Measurements from ENCODE around the gene RNF5. TPM values are rescaled to one million over a fixed set of nuclear protein-coding genes. Genes with fewer than 3 reads are reported as not detected.

RNF5 gene
- total and polyA plus RNA-seq, 9 of the 15 experiments (the other 6 are each of a cell fraction or from before 2014, with no cell fraction given): 62.2 to 245 (median 129) TPM

DNA sequence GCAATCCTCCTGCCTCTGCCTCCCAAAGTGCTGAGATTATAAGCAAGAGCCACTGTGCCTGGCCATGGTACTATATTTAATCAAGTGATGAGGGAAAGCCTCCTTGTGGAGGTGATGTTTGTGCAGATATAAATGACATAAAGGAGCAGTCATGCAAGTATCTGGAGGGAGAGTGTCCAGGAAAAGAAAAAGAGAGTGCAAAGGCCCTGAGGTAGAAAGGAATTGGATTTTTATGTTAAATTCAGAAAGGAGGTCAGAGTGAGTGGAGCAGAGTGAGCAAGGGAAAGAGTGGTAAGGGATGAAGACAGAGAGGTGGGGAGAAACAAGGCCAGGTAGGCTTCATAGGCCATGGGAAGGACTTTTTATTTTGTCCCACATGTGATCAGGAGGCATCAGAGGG is 40.8 kb upstream of the RNF5 start:
- Histone ChIP-seq H4K20me1 (replicated peaks; ENCODE audit: control insufficient read depth, insufficient read depth, low read length) (no peaks in the 10 kb centered on the region), H3K9me3 (replicated peaks; ENCODE audit: control insufficient read depth, insufficient read depth, low read depth, low read length) (no peaks in the 10 kb centered on the region), H3K9me1 (ENCODE audit: control insufficient read depth, insufficient read depth, low read length) (no peaks in the 10 kb centered on the region), H3K4me2 (ENCODE audit: insufficient read depth, low read length) (no peak overlapping the region), H3K4me1 (replicated peaks in 1 of 2; ENCODE audit: control insufficient read depth in 2 of 2, insufficient read depth in 2 of 2, low read length in 2 of 2) (peaks cover 16 to 24% of the 10 kb centered on the region in 2 experiments; a peak in 4 of 5 replicates), H3K79me2 (ENCODE audit: control insufficient read depth, insufficient read depth, low read length) (no peaks in the 10 kb centered on the region), H3K4me3 (no peak overlapping the region), H3K27me3 (ENCODE audit: control insufficient read depth in 2 of 2, insufficient read depth in 2 of 2, low read length in 2 of 2) (no peaks in the 10 kb centered on the region), H3K27ac (ENCODE audit: extremely low read depth, low read depth, low read length) (no peak overlapping the region), H2AFZ (ENCODE audit: low read depth, low read length) (no peak overlapping the region), H3K36me3 (ENCODE audit: control insufficient read depth, insufficient read depth, low read length) (no peaks in the 10 kb centered on the region), H3K9ac (ENCODE audit: insufficient read depth in 1 of 2, low read depth in 2 of 2, low read length in 2 of 2) (no peak overlapping the region)
- in situ Hi-C loops (cut with MboI): loop anchor here (5.0 kb wide), 1 partner anchor 1025 kb away; no protein-coding TSS in a partner anchor
- intact Hi-C loops (cut with micrococcal nuclease): no loop called here
- CTCF ChIA-PET (ENCODE audit: low intra/inter-chr PET ratio): no interaction called here
- no peak for FAIRE-seq
- no peak for DNase-seq (ENCODE audit: extremely low read depth in 1 of 4, low spot score in 3 of 4)
- ATAC-seq: no peak
- POLR2A ChIA-PET: interaction anchor here (1.8 kb wide), 1 partner anchor 9 kb away, joined by 7 read pairs; the partner anchor contains the start of gene ATF6B
- BruUV-seq (replicated peaks): no TSS peak
- TF ChIP-seq RAD21 (CRISPR knock-in tag; conservative IDR thresholded peaks at IDR 0.05 in 1 of 2, IDR thresholded peaks at IDR 0.05 in 1 of 2) (no peak), RBM25 (IDR thresholded peaks at IDR 0.05; ENCODE audit: low read depth, low read length, severe bottlenecking) (peak; percentile 65), SAFB (IDR thresholded peaks at IDR 0.05; ENCODE audit: borderline replicate concordance, low read depth, low read length) (no peak), KDM1A (IDR thresholded peaks at IDR 0.05) (0 out of 4 replicates have a peak, but pooled peaks of 1 of the 2 experiments have one; percentile 39), RHOXF2B (CRISPR knock-in tag; conservative IDR thresholded peaks at IDR 0.05) (no peak), ZFP30 (CRISPR knock-in tag; IDR thresholded peaks at IDR 0.05; ENCODE audit: borderline replicate concordance) (no peak), KDM2B (CRISPR knock-in tag; IDR thresholded peaks at IDR 0.05) (no peak), SMARCA5 (IDR thresholded peaks at IDR 0.05) (peak; percentile 80), ATF7 (IDR thresholded peaks at IDR 0.05) (no peak), GTF2A2 (tag; IDR thresholded peaks at IDR 0.05) (no peak), ZFP1 (CRISPR knock-in tag; IDR thresholded peaks at IDR 0.05) (no peak), ZNF707 (CRISPR knock-in tag; conservative IDR thresholded peaks at IDR 0.05) (no peak), RBFOX2 (IDR thresholded peaks at IDR 0.05; ENCODE audit: low read depth, low read length) (no peak), MEF2A (IDR thresholded peaks at IDR 0.05; ENCODE audit: control insufficient read depth, low read depth, low read length) (no peak), U2AF2 (optimal IDR thresholded peaks at IDR 0.05; ENCODE audit: low read depth, low read length) (no peak), KLF1 (tag; IDR thresholded peaks at IDR 0.05) (no peak), CEBPG (CRISPR knock-in tag; IDR thresholded peaks at IDR 0.05) (no peak), CEBPG (tag; conservative IDR thresholded peaks at IDR 0.05 in 1 of 2, IDR thresholded peaks at IDR 0.05 in 1 of 2) (no peak), BCOR (IDR thresholded peaks at IDR 0.05) (peak; percentile 80), NFRKB (IDR thresholded peaks at IDR 0.05; ENCODE audit: low read depth) (no peak)
- TF ChIP-seq, protein P1, sequence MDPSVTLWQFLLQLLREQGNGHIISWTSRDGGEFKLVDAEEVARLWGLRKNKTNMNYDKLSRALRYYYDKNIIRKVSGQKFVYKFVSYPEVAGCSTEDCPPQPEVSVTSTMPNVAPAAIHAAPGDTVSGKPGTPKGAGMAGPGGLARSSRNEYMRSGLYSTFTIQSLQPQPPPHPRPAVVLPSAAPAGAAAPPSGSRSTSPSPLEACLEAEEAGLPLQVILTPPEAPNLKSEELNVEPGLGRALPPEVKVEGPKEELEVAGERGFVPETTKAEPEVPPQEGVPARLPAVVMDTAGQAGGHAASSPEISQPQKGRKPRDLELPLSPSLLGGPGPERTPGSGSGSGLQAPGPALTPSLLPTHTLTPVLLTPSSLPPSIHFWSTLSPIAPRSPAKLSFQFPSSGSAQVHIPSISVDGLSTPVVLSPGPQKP (CRISPR knock-in tag; IDR thresholded peaks at IDR 0.05): no peak
- TF ChIP-seq, protein P2, sequence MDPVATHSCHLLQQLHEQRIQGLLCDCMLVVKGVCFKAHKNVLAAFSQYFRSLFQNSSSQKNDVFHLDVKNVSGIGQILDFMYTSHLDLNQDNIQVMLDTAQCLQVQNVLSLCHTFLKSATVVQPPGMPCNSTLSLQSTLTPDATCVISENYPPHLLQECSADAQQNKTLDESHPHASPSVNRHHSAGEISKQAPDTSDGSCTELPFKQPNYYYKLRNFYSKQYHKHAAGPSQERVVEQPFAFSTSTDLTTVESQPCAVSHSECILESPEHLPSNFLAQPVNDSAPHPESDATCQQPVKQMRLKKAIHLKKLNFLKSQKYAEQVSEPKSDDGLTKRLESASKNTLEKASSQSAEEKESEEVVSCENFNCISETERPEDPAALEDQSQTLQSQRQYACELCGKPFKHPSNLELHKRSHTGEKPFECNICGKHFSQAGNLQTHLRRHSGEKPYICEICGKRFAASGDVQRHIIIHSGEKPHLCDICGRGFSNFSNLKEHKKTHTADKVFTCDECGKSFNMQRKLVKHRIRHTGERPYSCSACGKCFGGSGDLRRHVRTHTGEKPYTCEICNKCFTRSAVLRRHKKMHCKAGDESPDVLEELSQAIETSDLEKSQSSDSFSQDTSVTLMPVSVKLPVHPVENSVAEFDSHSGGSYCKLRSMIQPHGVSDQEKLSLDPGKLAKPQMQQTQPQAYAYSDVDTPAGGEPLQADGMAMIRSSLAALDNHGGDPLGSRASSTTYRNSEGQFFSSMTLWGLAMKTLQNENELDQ (CRISPR knock-in tag; IDR thresholded peaks at IDR 0.05; ENCODE audit: borderline replicate concordance): no peak

Measured in K562 (cell line).